Activated CD8-positive, alpha-beta T cell treated with anti-CD3 and anti-CD28 coated beads for 36 hours (primary cell): ENCODE data around the gene NPBWR2. TPM values are rescaled to one million over a fixed set of nuclear protein-coding genes. Genes with fewer than 3 reads are reported as not detected.
A peak's percentile ranks its signal among the peaks of the same experiment; 100 is the strongest.

Experiments
- ATAC-seq: fragments of 200-7000 bp; cut with Tn5 transposase; one replicate; pipeline ENCODE4 v1.10.0; 2021; ENCODE audit warnings: mild to moderate bottlenecking, moderate library complexity
- CTCF ChIA-PET: fragments of 350-600 bp; sonication (Branson Sonifier 250); formaldehyde crosslinking; loops from one replicate; lab custom pipeline; 2021; ENCODE audit warnings: antibody characterized with exemption; lab: Charles Lee
- POLR2A ChIA-PET: fragments of 350-600 bp; sonication (Branson Sonifier 250); formaldehyde crosslinking; loops from one replicate; lab custom pipeline; 2021; ENCODE audit warnings: antibody characterized with exemption; lab: Charles Lee
- DNase-seq: peaks from one replicate; pipeline ENCODE4 v3.0.0-alpha.2; 2020
- H3K27ac Mint-ChIP-seq: one replicate; pipeline ENCODE4 v1.8.0; 2021; ENCODE audit warnings: mild to moderate bottlenecking, mixed read lengths
- H3K27me3 Mint-ChIP-seq: one replicate; pipeline ENCODE4 v1.8.0; 2021; ENCODE audit warnings: mixed read lengths
- H3K36me3 Mint-ChIP-seq: one replicate; pipeline ENCODE4 v1.8.0; 2021; ENCODE audit warnings: low read depth, mixed read lengths
- H3K4me1 Mint-ChIP-seq: one replicate; pipeline ENCODE4 v1.8.0; 2021; ENCODE audit warnings: low read depth, mixed read lengths
- H3K4me3 Mint-ChIP-seq: one replicate; pipeline ENCODE4 v1.8.0; 2021; ENCODE audit warnings: mild to moderate bottlenecking, moderate library complexity, mixed read lengths
- H3K9me3 Mint-ChIP-seq: one replicate; pipeline ENCODE4 v1.8.0; 2021; ENCODE audit warnings: mixed read lengths
- CTCF ChIP-seq: fragments of 200-600 bp; IDR thresholded peaks from one replicate; pipeline ENCODE4 v1.8.0; 2022; ENCODE audit warnings: antibody characterized with exemption, mild to moderate bottlenecking
- intact Hi-C: fragments of 100-400 bp; cut with micrococcal nuclease; formaldehyde crosslinking; loops from one replicate; pipeline ENCODE4 v1.10.0; 2022
- total RNA-seq, 2 experiments: library from RNA; stranded (reverse); gene quantifications; one replicate each; pipeline ENCODE4 v1.2.3, GENCODE V29; 2021

Gene NPBWR2
- total RNA-seq, 2 experiments from 2014 or later, result not detected

GRCh38 chr20:64146936-64147477, 39.6 kb upstream of the NPBWR2 start:
- Mint-ChIP-seq H3K9me3 (peaks cover 9% of the 10 kb centered on the region), H3K36me3 (no peaks in the 10 kb centered on the region), H3K27me3 (no peaks in the 10 kb centered on the region), H3K4me1 (no peaks in the 10 kb centered on the region), H3K27ac (no peak overlapping the region), H3K4me3 (no peak overlapping the region)
- ChIA-PET POLR2A (no interaction called here), CTCF (no interaction called here)
- DNase-seq (no peak), ATAC-seq (no peak)
- intact Hi-C loops, result no loop called here
- TF ChIP-seq CTCF, result no peak

- ChIA-PET POLR2A (no interaction called here), CTCF (no interaction called here)
- Mint-ChIP-seq H3K36me3 (no peaks in the 10 kb centered on the region), H3K4me1 (no peaks in the 10 kb centered on the region), H3K4me3 (no peak overlapping the region), H3K9me3 (peaks cover 9% of the 10 kb centered on the region), H3K27me3 (no peaks in the 10 kb centered on the region), H3K27ac (no peak overlapping the region)
- intact Hi-C loops, result no loop called here
- TF ChIP-seq CTCF, result no peak
- no peak for DNase-seq
- no peak for ATAC-seq
These were observed 39.1 kb upstream of the NPBWR2 start for GRCh38 chr20:64146301-64146935.

GRCh38 chr20:64145458-64146300, 38.3 kb upstream of the NPBWR2 start:
- no peak for ATAC-seq
- peak; percentile 16 for TF ChIP-seq CTCF
- H3K4me1 Mint-ChIP-seq, result no peaks in the 10 kb centered on the region
- ChIA-PET POLR2A (no interaction called here), CTCF (interaction anchor here (1.3 kb wide), 1 partner anchor 16 kb away, joined by 4 read pairs; no protein-coding TSS in a partner anchor)
- no peak overlapping the region for H3K4me3 Mint-ChIP-seq
- peak; percentile 39 for DNase-seq
- no peaks in the 10 kb centered on the region for H3K27me3 Mint-ChIP-seq
- no peak overlapping the region for H3K27ac Mint-ChIP-seq
- intact Hi-C loops, result no loop called here
- H3K9me3 Mint-ChIP-seq, result peaks cover 9% of the 10 kb centered on the region
- no peaks in the 10 kb centered on the region for H3K36me3 Mint-ChIP-seq

- Mint-ChIP-seq H3K36me3 (no peaks in the 10 kb centered on the region), H3K4me1 (no peaks in the 10 kb centered on the region), H3K4me3 (no peak overlapping the region), H3K27ac (no peak overlapping the region), H3K27me3 (no peaks in the 10 kb centered on the region), H3K9me3 (peaks cover 9% of the 10 kb centered on the region)
- DNase-seq (no peak), ATAC-seq (no peak)
- ChIA-PET CTCF (interaction anchor here (0.8 to 1.3 kb wide), 2 partner anchors 18 to 60 kb away, joined by 3 to 4 read pairs; no protein-coding TSS in a partner anchor), POLR2A (interaction anchor here (1.1 kb wide), 1 partner anchor 119 kb away, joined by 3 read pairs; no protein-coding TSS in a partner anchor)
- intact Hi-C loops, result no loop called here
- no peak for TF ChIP-seq CTCF
These were observed 37.0 kb upstream of the NPBWR2 start for GRCh38 chr20:64144144-64144912.
